Heart right ventricle (tissue), 16 donors: ENCODE results near the gene EPO. TPM values are rescaled to one million over a fixed set of nuclear protein-coding genes. Genes with fewer than 3 reads are reported as not detected.
"Not testable (repeated sequence)": the region's sequence is repeated elsewhere in the genome, so short reads cannot be mapped to it uniquely, and the experiment has no call there.

Source experiments
- ATAC-seq, 8 donors: fragments of 200-7000 bp; cut with Tn5 transposase; one replicate each; pipeline ENCODE4 v1.9.1; 2020; ENCODE audit warnings: mild to moderate bottlenecking in 8 of 8, moderate library complexity in 8 of 8, moderate number of reproducible peaks in 1 of 8
- DNase-seq, 2 donors: peaks; one replicate each; pipeline ENCODE4 v3.0.0-alpha.2; 2020
- H3K27ac ChIP-seq, 10 donors: fragments of 200-600 bp; sonication (generic) in 2 of 10; one replicate each; pipeline versions ENCODE4 v1.5.0 to v1.8.0; 2020 to 2022; ENCODE audit warnings: mild to moderate bottlenecking in 3 of 10
- H3K27me3 ChIP-seq, 7 donors: fragments of 200-600 bp; one replicate each; pipeline ENCODE4 v1.8.0; 2021 to 2022; ENCODE audit warnings: mild to moderate bottlenecking in 2 of 7
- H3K36me3 ChIP-seq, 9 donors: fragments of 200-600 bp; sonication (generic) in 1 of 9; one replicate each; pipeline versions ENCODE4 v1.5.0 to v1.8.0; 2020 to 2022; ENCODE audit warnings: mild to moderate bottlenecking in 2 of 9
- H3K4me1 ChIP-seq, 9 donors: fragments of 200-600 bp; sonication (generic) in 1 of 9; one replicate each; pipeline versions ENCODE4 v1.5.0 to v1.8.0; 2020 to 2022; ENCODE audit warnings: mild to moderate bottlenecking in 4 of 9
- H3K4me3 ChIP-seq, 10 donors: fragments of 200-600 bp; sonication (generic) in 2 of 10; one replicate each; pipeline versions ENCODE4 v1.5.0 to v1.8.0; 2020 to 2022; ENCODE audit warnings: mild to moderate bottlenecking in 7 of 10, moderate library complexity in 2 of 10
- H3K9me3 ChIP-seq, 11 donors: fragments of 200-600 bp in 10 of 11; sonication (generic) in 2 of 11; one replicate each; pipeline versions ENCODE4 v1.5.0 to v1.8.0; 2013 to 2022; ENCODE audit warnings: mild to moderate bottlenecking in 2 of 11, control low read depth in 1 of 11, moderate library complexity in 1 of 11
- WGBS, 2 donors: extraction: QIAGEN DNeasy Blood & Tissue Kit; methylation state at CpG; one replicate each; pipeline ENCODE4 v1.1.7; 2013; ENCODE audit warnings: inconsistent platforms in 1 of 2; 5-methylcytosine and 5-hydroxymethylcytosine counted together
- intact Hi-C, 10 donors: fragments of 100-400 bp; cut with DNase I; formaldehyde crosslinking; loops; one replicate each; pipeline versions ENCODE4 v1.11.1 to v1.14.2; 2022
- polyA plus RNA-seq, 2 donors: library from polyadenylated mRNA; stranded (reverse); fragments of 200-250 nt; gene quantifications; one replicate each; pipeline ENCODE4 v1.2.3, GENCODE V29; 2013
- total RNA-seq, 10 donors: library from RNA; stranded (reverse); fragmentation: NEBNext Ultra II Directional in 3 of 10; extraction: Animal tissue kit (Norgen Biotek cat#: 25700) in 3 of 10; gene quantifications; one replicate each; pipeline versions ENCODE4 v1.2.1 to v1.2.4, GENCODE V29; 2021 to 2023
- TF ChIP-seq, protein P1 (sequence below), 9 donors: fragments of 200-600 bp; sonication (generic) in 2 of 9; IDR thresholded peaks; one replicate each; pipeline versions ENCODE4 v1.5.0 to v1.8.0; 2021 to 2022; ENCODE audit warnings: antibody characterized with exemption in 9 of 9, mild to moderate bottlenecking in 5 of 9, moderate library complexity in 1 of 9
- donor health status: Arrhythmogenic right ventricular cardiomyopathy.
- donor health status: ischemic (EF 13 %, LVEDD 7.1; RV severe dilation, severe dysfunction).
- donor health status: healthy with polysubstance abuse.
- donor health status: DM: no; HTN: yes; CAD: no.
- donor health status: DM: no; HTN: no; CAD: no.
- donor health status: ischemic (EF 25% LVEDD 6.9; RV normal size, moderate dysfunction).
- donor health status: ischemic (EF 25% LVEDD 5.7; RV mildly dilated, moderate dysfunction).
- donor health status: healthy.
- donor health status: DM: yes; HTN: yes; CAD: no.
- donor health status: Ischemic cardiomyopathy.
- donor health status: ischemic (EF 35%, LVEDD 5.7; RV mildly dilated, moderate dysfunction).
- donor health status: nonischemic (EF 11% LVEDD 7.7; RV severe dilation, severe dysfunction).
- donor health status: DM: yes; HTN: yes; CAD: no.
- donor health status: PGD.
- donor health status: ischemic (EF 29% LVEDD 5.4; RV normal size, mild dysfunction).
- donor health status: nonischemic (EF 23%, LVEDD 6.1; RV moderate dilation, normal function).

The EPO gene
- total and polyA plus RNA-seq, 12 donors = 0.23 TPM; not detected in 11

DNA sequence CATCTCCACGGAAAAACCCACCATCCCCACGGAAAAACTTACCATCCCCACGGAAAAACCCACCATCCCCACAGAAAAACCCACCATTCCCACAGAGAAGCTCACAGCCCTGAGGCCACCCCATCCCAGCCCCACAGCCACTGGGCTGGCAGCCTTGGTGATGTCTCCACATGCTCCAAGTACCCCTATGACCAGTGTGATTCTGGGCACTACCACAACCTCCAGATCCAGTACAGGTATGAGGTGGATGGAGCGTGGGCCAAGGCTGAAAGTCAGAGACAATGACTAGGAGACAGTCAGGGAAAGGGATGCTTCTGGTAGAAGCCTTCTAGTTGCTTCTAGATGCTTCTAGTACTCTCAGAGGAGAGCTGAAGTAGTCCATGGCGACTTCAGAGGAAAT is 32.7 kb downstream of the EPO start:
- no peak for DNase-seq
- no peak overlapping the region for H3K27ac ChIP-seq
- TF ChIP-seq, protein P1, sequence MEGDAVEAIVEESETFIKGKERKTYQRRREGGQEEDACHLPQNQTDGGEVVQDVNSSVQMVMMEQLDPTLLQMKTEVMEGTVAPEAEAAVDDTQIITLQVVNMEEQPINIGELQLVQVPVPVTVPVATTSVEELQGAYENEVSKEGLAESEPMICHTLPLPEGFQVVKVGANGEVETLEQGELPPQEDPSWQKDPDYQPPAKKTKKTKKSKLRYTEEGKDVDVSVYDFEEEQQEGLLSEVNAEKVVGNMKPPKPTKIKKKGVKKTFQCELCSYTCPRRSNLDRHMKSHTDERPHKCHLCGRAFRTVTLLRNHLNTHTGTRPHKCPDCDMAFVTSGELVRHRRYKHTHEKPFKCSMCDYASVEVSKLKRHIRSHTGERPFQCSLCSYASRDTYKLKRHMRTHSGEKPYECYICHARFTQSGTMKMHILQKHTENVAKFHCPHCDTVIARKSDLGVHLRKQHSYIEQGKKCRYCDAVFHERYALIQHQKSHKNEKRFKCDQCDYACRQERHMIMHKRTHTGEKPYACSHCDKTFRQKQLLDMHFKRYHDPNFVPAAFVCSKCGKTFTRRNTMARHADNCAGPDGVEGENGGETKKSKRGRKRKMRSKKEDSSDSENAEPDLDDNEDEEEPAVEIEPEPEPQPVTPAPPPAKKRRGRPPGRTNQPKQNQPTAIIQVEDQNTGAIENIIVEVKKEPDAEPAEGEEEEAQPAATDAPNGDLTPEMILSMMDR (IDR thresholded peaks at IDR 0.05) = no peak
- H3K36me3 ChIP-seq = no peaks in the 10 kb centered on the region
- no peaks in the 10 kb centered on the region for H3K4me1 ChIP-seq
- 78 to 85% methylated on average over 5 of the region's 5 CpGs for WGBS, 2 donors
- H3K9me3 ChIP-seq = no peaks in the 10 kb centered on the region
- no peak overlapping the region for H3K4me3 ChIP-seq
- ATAC-seq = no peak
- peaks cover 0 to 40% (median 30%) of the 10 kb centered on the region in 7 donors for H3K27me3 ChIP-seq
- intact Hi-C loops = no loop called here

GRCh38 chr7:100753750-100754149 is 33.5 kb downstream of the EPO start:
- no peaks in the 10 kb centered on the region for H3K36me3 ChIP-seq
- intact Hi-C loops = no loop called here
- ATAC-seq = no peak
- no peaks in the 10 kb centered on the region for H3K4me1 ChIP-seq
- H3K27me3 ChIP-seq = peaks cover 0 to 38% (median 22%) of the 10 kb centered on the region in 7 donors
- TF ChIP-seq, protein P1 (IDR thresholded peaks at IDR 0.05) = no peak
- H3K27ac ChIP-seq = no peak overlapping the region
- H3K9me3 ChIP-seq = no peaks in the 10 kb centered on the region
- H3K4me3 ChIP-seq = no peak overlapping the region
- DNase-seq = no peak
- WGBS, 2 donors = 93 to 94% methylated on average over 3 of the region's 3 CpGs

GRCh38 chr7:100759357-100760171 is 39.3 kb downstream of the EPO start:
- WGBS, 2 donors = 71 to 74% methylated on average over 19 of the region's 19 CpGs
- TF ChIP-seq, protein P1 (IDR thresholded peaks at IDR 0.05) = no peak
- Histone ChIP-seq H3K4me1 (no peaks in the 10 kb centered on the region), H3K27me3 (peaks cover 0 to 21% (median 0%) of the 10 kb centered on the region in 7 donors), H3K9me3 (no peaks in the 10 kb centered on the region), H3K36me3 (no peaks in the 10 kb centered on the region), H3K4me3 (no peak overlapping the region), H3K27ac (no peak overlapping the region)
- DNase-seq (no peak), ATAC-seq (no peak)
- intact Hi-C loops = no loop called here

GRCh38 chr7:100762841-100763240 is 42.6 kb downstream of the EPO start:
- 80 to 83% methylated on average over 5 of the region's 5 CpGs for WGBS, 2 donors
- intact Hi-C loops, H3K4me1 ChIP-seq: not testable (repeated sequence)

DNA sequence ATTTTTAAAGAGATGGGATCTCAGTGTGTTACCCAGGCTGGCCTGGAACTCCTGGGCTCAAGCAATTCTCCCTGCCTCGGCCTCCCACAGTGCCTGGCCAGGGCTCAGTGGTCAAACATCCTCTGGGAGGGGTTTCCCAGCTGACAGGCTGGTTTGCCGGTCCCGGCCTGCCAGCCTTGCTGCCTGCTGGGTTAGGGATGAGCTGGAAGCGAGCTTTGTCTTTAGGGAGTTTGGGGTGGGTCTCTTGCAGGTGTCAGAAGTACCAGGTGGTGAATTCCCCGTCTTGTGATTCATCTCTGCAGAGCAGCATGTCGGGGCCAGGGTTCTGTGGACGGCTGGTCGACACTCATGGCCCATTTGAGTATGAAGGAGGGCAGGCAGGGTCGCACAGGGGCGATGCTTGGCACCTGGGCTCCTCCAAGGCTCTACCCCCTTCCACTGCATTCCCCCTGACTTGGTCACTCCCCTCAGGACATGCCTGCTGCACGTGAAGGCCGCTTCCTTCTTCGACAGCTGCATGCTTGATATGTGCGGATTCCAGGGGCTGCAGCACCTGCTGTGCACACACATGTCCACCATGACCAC is 43.4 kb downstream of the EPO start:
- intact Hi-C loops = no loop called here
- no peaks in the 10 kb centered on the region for H3K9me3 ChIP-seq
- DNase-seq = no peak
- H3K4me3 ChIP-seq = no peak overlapping the region
- no peak overlapping the region for H3K27ac ChIP-seq
- WGBS, 2 donors = 58 to 61% methylated on average over 14 of the region's 14 CpGs
- no peak for ATAC-seq
- no peaks in the 10 kb centered on the region for H3K36me3 ChIP-seq
- TF ChIP-seq, protein P1 (IDR thresholded peaks at IDR 0.05) = no peak
- no peaks in the 10 kb centered on the region for H3K4me1 ChIP-seq
- H3K27me3 ChIP-seq = peaks cover 0 to 21% (median 4%) of the 10 kb centered on the region in 7 donors

More at GRCh38 chr7:100762841-100763240, 42.6 kb downstream of the EPO start:
- not testable (repeated sequence) for H3K4me3 ChIP-seq, H3K27ac ChIP-seq, H3K9me3 ChIP-seq, DNase-seq, H3K36me3 ChIP-seq, ATAC-seq
- H3K27me3 ChIP-seq = peaks cover 0 to 21% (median 4%) of the 10 kb centered on the region in 7 donors
